Left lung (tissue), 10 donors: ENCODE results near the gene CTTNBP2NL. TPM values are rescaled to one million over a fixed set of nuclear protein-coding genes. Genes with fewer than 3 reads are reported as not detected.
A peak's percentile ranks its signal among the peaks of the same experiment; 100 is the strongest.
"Not testable (repeated sequence)": the region's sequence is repeated elsewhere in the genome, so short reads cannot be mapped to it uniquely, and the experiment has no call there.

Experiments
- ATAC-seq: fragments of 200-7000 bp; cut with Tn5 transposase; one replicate; pipeline ENCODE4 v1.9.1; 2020; ENCODE audit warnings: moderate library complexity
- DNase-seq, 4 donors: peaks; one replicate each; pipeline ENCODE4 v3.0.0-alpha.2; 2013 to 2020
- H3K27ac ChIP-seq, 2 donors: fragments of 200-600 bp; sonication (generic) in 1 of 2; one replicate each; pipeline versions ENCODE4 v1.5.0 to v1.8.0; 2020 to 2021
- H3K27me3 ChIP-seq, 2 donors: fragments of 200-600 bp; sonication (generic) in 1 of 2; one replicate each; pipeline versions ENCODE4 v1.5.0 to v1.8.0; 2020 to 2021
- H3K36me3 ChIP-seq, 2 donors: fragments of 200-600 bp; sonication (generic) in 1 of 2; one replicate each; pipeline versions ENCODE4 v1.5.0 to v1.8.0; 2020 to 2021
- H3K4me1 ChIP-seq, 2 donors: fragments of 200-600 bp; one replicate each; pipeline ENCODE4 v1.8.0; 2021
- H3K4me3 ChIP-seq, 2 donors: fragments of 200-600 bp; sonication (generic) in 1 of 2; one replicate each; pipeline versions ENCODE4 v1.5.0 to v1.8.0; 2020 to 2021; ENCODE audit warnings: mild to moderate bottlenecking in 1 of 2
- H3K9me3 ChIP-seq, 2 donors: fragments of 200-600 bp; sonication (generic) in 1 of 2; one replicate each; pipeline versions ENCODE4 v1.5.0 to v1.8.0; 2020 to 2021
- intact Hi-C, 2 donors: fragments of 100-400 bp; cut with DNase I; formaldehyde crosslinking; loops; one replicate each; pipeline versions ENCODE4 v1.11.2 to v1.14.2; 2022
- polyA plus RNA-seq, 6 donors: library from polyadenylated mRNA; unstranded; fragments of 120-200 nt; gene quantifications; one replicate each; pipeline ENCODE4 v1.2.1, GENCODE V29; 2013; ENCODE audit not compliant: insufficient read length in 6 of 6
- total RNA-seq, 2 donors: library from RNA; stranded (reverse); fragmentation: NEBNext Ultra II Directional; extraction: Animal tissue kit (Norgen Biotek cat#: 25700); gene quantifications; one replicate each; pipeline ENCODE4 v1.2.1, GENCODE V29; 2021
- TF ChIP-seq, protein P1 (sequence below), 2 donors: fragments of 200-600 bp; sonication (generic) in 1 of 2; IDR thresholded peaks; one replicate each; pipeline versions ENCODE4 v1.5.0 to v1.8.0; 2021; ENCODE audit warnings: antibody characterized with exemption in 2 of 2
- donor health status: DM: no; HTN: yes; CAD: no.
- donor health status: DM: no; HTN: no; CAD: no.

CTTNBP2NL gene
- total and polyA plus RNA-seq, 8 donors, result 34.6 to 49.2 (median 39.4) TPM

DNA sequence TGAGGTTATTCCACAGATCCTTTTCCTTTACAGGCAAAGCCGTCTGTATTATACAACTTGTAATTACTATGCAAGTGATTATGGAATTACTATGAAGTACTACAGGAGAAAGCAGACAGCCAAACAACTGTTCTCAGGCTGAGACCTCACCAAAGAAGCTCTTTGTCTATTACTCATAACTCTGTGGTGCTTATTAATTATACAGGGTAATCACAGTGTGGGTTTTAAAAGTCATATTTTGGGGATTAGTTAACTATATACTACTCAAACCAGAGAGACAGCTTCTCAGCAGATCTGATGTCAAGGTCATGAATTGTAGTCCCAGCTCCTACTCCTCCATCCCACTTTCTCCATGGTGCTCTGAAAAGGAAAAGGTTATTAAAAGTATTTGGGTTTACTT, 49.6 kb downstream of the CTTNBP2NL start:
- TF ChIP-seq, protein P1, sequence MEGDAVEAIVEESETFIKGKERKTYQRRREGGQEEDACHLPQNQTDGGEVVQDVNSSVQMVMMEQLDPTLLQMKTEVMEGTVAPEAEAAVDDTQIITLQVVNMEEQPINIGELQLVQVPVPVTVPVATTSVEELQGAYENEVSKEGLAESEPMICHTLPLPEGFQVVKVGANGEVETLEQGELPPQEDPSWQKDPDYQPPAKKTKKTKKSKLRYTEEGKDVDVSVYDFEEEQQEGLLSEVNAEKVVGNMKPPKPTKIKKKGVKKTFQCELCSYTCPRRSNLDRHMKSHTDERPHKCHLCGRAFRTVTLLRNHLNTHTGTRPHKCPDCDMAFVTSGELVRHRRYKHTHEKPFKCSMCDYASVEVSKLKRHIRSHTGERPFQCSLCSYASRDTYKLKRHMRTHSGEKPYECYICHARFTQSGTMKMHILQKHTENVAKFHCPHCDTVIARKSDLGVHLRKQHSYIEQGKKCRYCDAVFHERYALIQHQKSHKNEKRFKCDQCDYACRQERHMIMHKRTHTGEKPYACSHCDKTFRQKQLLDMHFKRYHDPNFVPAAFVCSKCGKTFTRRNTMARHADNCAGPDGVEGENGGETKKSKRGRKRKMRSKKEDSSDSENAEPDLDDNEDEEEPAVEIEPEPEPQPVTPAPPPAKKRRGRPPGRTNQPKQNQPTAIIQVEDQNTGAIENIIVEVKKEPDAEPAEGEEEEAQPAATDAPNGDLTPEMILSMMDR (IDR thresholded peaks at IDR 0.05), result no peak

DNA sequence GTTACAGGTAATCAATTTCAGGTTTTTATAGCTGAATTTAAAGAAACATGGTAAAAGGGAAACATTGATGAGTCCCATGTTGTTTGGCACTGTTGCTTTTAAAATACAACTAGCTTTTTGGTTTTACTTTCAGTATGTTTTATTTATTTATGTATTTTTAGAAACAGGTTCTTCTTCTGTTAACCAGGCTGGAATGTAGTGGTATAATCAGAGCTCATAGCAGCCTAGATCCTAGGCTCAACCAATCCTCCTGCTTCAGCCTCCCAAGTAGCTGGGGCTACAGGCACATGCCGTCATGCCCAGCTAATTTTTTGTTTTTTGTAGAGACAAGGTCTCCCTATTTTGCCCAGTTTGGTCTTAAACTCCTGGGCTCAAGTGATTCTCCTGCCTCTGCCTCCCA, 50.4 kb downstream of the CTTNBP2NL start:
- Histone ChIP-seq H3K27ac (no peak overlapping the region), H3K27me3 (no peaks in the 10 kb centered on the region), H3K4me1 (peaks cover 24 to 26% of the 10 kb centered on the region in 2 donors), H3K9me3 (no peaks in the 10 kb centered on the region), H3K36me3 (peaks cover 0 to 5% of the 10 kb centered on the region in 2 donors), H3K4me3 (no peak overlapping the region)
- TF ChIP-seq, protein P1 (IDR thresholded peaks at IDR 0.05), result no peak
- ATAC-seq (peak; percentile 32), DNase-seq (no peak)
- intact Hi-C loops, result no loop called here

More for the DNA sequence above, 49.6 kb downstream of the CTTNBP2NL start:
- Histone ChIP-seq H3K9me3 (no peaks in the 10 kb centered on the region), H3K4me1 (peaks cover 18 to 26% of the 10 kb centered on the region in 2 donors), H3K4me3 (no peak overlapping the region), H3K36me3 (peaks cover 0 to 5% of the 10 kb centered on the region in 2 donors), H3K27me3 (no peaks in the 10 kb centered on the region), H3K27ac (no peak overlapping the region)
- intact Hi-C loops, result no loop called here
- DNase-seq, result no peak
- ATAC-seq, result no peak

DNA sequence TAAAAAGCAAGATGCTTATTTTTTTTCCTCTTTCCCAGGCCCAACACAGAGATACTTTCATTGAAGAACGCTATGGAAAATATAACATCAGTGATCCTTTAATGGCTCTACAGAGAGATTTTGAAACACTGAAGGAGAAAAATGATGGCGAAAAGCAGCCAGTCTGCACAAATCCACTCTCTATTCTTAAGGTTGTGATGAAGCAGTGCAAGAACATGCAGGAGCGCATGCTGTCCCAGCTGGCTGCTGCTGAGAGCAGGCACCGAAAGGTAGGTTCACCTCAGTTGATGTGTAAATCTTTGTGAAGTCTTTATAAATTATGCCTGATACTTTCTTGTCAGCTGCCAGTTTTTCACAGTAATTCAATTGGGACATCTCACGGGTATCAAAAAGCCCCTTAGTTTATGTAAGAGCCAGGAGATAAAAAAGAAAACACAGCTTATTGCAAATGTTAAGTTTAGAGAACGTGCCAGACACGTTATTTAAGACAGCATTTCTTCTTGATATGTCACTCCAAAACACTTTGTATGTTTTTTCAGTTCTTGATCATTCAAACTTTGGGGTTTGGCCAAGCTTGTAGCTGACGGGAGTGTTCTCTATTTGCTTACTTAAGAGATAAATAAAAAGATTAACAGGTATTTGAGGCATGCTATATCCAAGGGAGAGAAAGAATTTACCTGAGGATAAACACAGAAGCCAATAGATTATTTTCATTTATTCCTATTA, 53.1 kb downstream of the CTTNBP2NL start:
- ATAC-seq (peak; percentile 24), DNase-seq (no peak)
- peaks cover 0 to 10% of the 10 kb centered on the region in 2 donors for H3K36me3 ChIP-seq
- peaks cover 18 to 24% of the 10 kb centered on the region in 2 donors for H3K4me1 ChIP-seq
- no peaks in the 10 kb centered on the region for H3K27me3 ChIP-seq
- H3K27ac ChIP-seq, result no peak overlapping the region
- no peak overlapping the region for H3K4me3 ChIP-seq
- no peaks in the 10 kb centered on the region for H3K9me3 ChIP-seq
- TF ChIP-seq, protein P1 (IDR thresholded peaks at IDR 0.05), result no peak
- intact Hi-C loops, result no loop called here

DNA sequence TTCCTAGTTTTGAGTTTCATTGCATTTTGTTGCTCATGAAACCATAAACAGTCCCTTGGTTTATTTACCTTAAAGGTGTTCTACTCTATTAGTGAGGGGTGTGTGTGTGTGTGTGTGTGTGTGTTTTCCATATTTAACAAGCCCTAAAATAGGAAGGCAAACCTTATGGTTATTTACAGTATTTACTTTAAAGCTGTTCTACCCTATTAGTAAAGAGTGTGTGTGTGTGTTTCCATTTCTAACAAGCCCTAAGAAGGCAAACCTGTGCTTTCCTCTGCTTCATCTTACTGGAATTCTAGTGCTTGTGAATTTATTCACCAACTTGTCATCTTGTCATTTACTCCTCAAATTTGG, 53.6 kb downstream of the CTTNBP2NL start:
- H3K9me3 ChIP-seq, result no peaks in the 10 kb centered on the region
- ATAC-seq (peak; percentile 40), DNase-seq (no peak)
- no peak overlapping the region for H3K27ac ChIP-seq
- H3K4me1 ChIP-seq, result peaks cover 18 to 24% of the 10 kb centered on the region in 2 donors
- intact Hi-C loops, result no loop called here
- H3K36me3 ChIP-seq, result peaks cover 0 to 13% of the 10 kb centered on the region in 2 donors
- no peaks in the 10 kb centered on the region for H3K27me3 ChIP-seq
- H3K4me3 ChIP-seq, result no peak overlapping the region
- TF ChIP-seq, protein P1 (IDR thresholded peaks at IDR 0.05), result no peak

DNA sequence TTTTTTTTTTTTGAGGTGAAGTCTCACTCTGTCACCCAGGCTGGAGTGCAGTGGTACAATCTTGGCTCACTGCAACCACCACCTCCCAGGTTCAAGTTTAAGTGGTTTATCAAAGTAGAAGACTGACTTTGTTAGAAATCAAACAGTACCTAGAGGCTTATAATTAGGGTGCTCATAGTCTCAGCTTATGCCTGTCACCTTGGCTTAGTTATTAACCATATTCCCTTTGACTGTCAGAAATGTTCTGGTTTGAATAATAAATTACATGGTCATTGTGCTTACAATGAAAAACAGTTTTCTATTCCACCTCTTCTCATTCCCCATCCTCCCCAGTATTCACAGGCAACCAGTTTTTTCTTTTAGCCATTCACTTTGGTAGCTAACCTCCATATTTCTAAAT, 54.8 kb downstream of the CTTNBP2NL start:
- no peaks in the 10 kb centered on the region for H3K27me3 ChIP-seq
- H3K27ac ChIP-seq, result no peak overlapping the region
- peak; percentile 24 for ATAC-seq
- TF ChIP-seq, protein P1 (IDR thresholded peaks at IDR 0.05), result no peak
- intact Hi-C loops, result no loop called here
- H3K4me1 ChIP-seq, result peaks cover 18 to 21% of the 10 kb centered on the region in 2 donors
- peaks cover 0 to 23% of the 10 kb centered on the region in 2 donors for H3K36me3 ChIP-seq
- H3K9me3 ChIP-seq, result no peaks in the 10 kb centered on the region
- DNase-seq, result no peak
- H3K4me3 ChIP-seq, result no peak overlapping the region

DNA sequence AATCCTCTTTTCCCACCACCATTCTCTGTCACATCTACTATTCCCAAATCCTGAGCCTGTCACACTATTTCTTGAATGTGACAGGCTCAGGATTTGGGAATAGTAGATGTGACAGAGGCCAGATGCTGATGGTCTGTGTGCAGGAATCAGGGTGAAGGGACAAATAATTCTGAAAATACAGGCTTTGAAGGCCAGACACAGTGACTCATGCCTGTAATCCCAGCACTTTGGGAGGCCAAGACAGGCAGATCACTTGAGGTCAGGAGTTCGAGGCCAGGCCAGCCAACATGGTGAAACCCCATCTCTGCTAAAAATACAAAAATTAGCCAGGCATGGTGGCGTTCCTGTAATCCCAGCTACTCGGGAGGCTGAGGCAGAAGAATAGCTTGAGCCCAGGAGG, 55.3 kb downstream of the CTTNBP2NL start:
- intact Hi-C loops, H3K9me3 ChIP-seq, ATAC-seq, H3K27ac ChIP-seq, H3K27me3 ChIP-seq, H3K4me3 ChIP-seq, DNase-seq: not testable (repeated sequence)
- Histone ChIP-seq H3K4me1 (peaks cover 13 to 16% of the 10 kb centered on the region in 2 donors), H3K36me3 (peaks cover 0 to 28% of the 10 kb centered on the region in 2 donors)
